ENCODE data around the gene LCE7A.

DNA sequence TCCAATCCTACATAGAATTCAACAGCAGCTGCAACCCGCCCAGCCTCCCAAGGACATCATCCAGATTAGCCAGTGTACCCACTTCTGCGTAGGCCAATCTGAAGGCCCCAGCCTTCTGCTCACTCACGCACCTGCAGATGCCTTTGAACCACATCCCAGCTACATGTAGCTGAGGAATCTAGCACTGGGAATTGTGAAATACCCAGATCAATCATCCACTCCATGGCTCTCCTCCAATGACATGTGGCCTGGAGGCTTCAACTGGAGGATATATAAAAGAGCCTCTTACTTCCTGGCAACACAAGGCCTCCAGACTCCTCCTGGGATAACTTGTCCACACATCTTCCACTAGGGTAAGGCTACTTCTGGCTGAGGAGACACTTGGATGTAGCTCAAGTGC lies 17.2 kb upstream of the LCE7A start, which contains the start of gene LCE6A:
- TF ChIP-seq, protein P1, sequence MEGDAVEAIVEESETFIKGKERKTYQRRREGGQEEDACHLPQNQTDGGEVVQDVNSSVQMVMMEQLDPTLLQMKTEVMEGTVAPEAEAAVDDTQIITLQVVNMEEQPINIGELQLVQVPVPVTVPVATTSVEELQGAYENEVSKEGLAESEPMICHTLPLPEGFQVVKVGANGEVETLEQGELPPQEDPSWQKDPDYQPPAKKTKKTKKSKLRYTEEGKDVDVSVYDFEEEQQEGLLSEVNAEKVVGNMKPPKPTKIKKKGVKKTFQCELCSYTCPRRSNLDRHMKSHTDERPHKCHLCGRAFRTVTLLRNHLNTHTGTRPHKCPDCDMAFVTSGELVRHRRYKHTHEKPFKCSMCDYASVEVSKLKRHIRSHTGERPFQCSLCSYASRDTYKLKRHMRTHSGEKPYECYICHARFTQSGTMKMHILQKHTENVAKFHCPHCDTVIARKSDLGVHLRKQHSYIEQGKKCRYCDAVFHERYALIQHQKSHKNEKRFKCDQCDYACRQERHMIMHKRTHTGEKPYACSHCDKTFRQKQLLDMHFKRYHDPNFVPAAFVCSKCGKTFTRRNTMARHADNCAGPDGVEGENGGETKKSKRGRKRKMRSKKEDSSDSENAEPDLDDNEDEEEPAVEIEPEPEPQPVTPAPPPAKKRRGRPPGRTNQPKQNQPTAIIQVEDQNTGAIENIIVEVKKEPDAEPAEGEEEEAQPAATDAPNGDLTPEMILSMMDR (IDR thresholded peaks at IDR 0.05) = no peak
- TF ChIP-seq EP300 (IDR thresholded peaks at IDR 0.05) = no peak
